Gastrocnemius medialis (tissue), 4 donors: ENCODE results near the gene OR51V1.

Source experiments
- POLR2A ChIP-seq, 2 donors: fragments of 450-650 bp; IDR thresholded peaks; one replicate each; pipeline ENCODE4 v1.6.1; 2017; ENCODE audit warnings: antibody characterized with exemption in 2 of 2, mild to moderate bottlenecking in 2 of 2, moderate library complexity in 2 of 2
- TF ChIP-seq, protein P1 (sequence below), 5 experiments: fragments of 450-650 bp in 3 of 5; fragments of 200-600 bp in 2 of 5; sonication (generic) in 2 of 5; IDR thresholded peaks in 4 of 5; conservative IDR thresholded peaks in 1 of 5; 1 replicate in 4 of 5; 2 replicates in 1 of 5; pipeline ENCODE4 v1.5.1; 2016 to 2019; ENCODE audit warnings: antibody characterized with exemption in 5 of 5, mild to moderate bottlenecking in 3 of 5, moderate library complexity in 3 of 5

DNA sequence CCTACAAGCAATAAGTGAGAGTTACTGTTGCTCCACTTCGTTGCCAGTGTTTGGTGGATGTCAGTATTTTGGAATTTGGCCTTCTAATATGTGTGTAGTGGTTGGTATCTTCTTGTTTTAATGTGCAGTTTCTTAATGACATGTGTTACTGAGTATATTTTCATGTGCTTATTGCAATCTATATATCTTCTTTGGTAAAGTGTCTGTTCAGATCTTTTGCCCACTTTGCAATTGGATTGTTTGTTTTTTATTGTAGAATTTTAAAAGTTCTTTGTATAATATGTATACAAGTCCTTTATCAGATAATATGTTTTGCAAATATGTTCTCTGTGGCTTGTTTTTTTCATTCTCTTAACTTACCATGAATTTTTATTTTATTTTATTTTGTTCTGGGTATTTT is 7.7 kb downstream of the OR51V1 start:
- TF ChIP-seq, protein P1, sequence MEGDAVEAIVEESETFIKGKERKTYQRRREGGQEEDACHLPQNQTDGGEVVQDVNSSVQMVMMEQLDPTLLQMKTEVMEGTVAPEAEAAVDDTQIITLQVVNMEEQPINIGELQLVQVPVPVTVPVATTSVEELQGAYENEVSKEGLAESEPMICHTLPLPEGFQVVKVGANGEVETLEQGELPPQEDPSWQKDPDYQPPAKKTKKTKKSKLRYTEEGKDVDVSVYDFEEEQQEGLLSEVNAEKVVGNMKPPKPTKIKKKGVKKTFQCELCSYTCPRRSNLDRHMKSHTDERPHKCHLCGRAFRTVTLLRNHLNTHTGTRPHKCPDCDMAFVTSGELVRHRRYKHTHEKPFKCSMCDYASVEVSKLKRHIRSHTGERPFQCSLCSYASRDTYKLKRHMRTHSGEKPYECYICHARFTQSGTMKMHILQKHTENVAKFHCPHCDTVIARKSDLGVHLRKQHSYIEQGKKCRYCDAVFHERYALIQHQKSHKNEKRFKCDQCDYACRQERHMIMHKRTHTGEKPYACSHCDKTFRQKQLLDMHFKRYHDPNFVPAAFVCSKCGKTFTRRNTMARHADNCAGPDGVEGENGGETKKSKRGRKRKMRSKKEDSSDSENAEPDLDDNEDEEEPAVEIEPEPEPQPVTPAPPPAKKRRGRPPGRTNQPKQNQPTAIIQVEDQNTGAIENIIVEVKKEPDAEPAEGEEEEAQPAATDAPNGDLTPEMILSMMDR (IDR thresholded peaks at IDR 0.05 in 4 of 5, conservative IDR thresholded peaks at IDR 0.05 in 1 of 5): no peak
- TF ChIP-seq POLR2A (IDR thresholded peaks at IDR 0.05): no peak
